GM21515 (cell line): ENCODE data around the gene IRX5.

ENCODE experiments used
- ATAC-seq: cut with Tn5 transposase; IDR thresholded peaks from one replicate; pipeline ENCODE4 v1.9.1; 2021; ENCODE audit not compliant: unreplicated experiment

The IRX5 gene

GRCh38 chr16:54930005-54930868 lies at the start of gene IRX5:
Gene IRX5, plus strand, starts transcription at chr16:54930865. Its CDS starts 334 bp downstream, at chr16:54931199.
- no peak for ATAC-seq

GRCh38 chr16:54882556-54882955 lies 48.1 kb upstream of the IRX5 start:
- no peak for ATAC-seq

- no peak for ATAC-seq
Observed at GRCh38 chr16:54883358-54883757, 47.3 kb upstream of the IRX5 start.

- ATAC-seq: no peak
Observed at GRCh38 chr16:54886078-54886477, 44.6 kb upstream of the IRX5 start.

DNA sequence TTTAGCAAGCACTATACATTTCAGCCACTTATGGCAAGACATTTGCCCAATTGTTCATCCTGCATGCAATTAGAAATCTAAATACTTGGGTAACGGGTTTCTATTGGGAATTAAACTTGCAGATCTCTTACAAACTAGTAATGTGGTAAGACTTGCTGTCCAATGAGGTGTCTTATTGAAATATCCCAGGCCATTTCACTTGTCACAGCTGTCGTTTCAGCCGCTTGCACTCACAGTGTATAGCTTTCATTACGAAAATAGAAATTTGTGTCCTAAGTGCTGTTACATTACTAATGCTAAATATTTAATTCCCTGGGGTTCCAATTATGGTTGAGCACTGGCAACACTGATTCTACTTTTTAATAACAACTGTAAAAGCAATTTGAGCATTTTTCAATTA lies 40.3 kb upstream of the IRX5 start:
- no peak for ATAC-seq

- no peak for ATAC-seq
Observed at GRCh38 chr16:54891346-54891745, 39.3 kb upstream of the IRX5 start.

GRCh38 chr16:54892981-54893380 lies 37.7 kb upstream of the IRX5 start:
- no peak for ATAC-seq

DNA sequence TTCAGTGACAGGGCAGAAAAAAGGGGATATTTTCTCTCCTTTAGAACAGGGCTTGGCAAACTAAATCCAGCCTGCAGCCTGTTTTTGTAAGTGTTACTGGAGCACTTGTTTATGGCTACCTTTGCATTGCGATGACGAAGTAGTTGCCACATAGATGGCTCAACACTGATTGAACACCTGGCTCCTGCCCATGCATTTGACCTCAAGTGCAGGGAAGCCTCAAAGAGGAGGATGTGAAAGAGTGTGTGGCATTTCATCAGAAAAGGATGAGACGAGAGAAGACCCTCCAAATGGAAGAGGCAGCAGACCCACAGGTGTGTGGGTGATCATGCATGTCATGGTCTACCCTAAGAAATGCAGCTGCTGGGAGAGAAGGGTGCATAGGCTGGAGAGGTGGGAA lies 32.7 kb upstream of the IRX5 start:
- no peak for ATAC-seq

GRCh38 chr16:54901606-54902005 lies 29.1 kb upstream of the IRX5 start:
- ATAC-seq: no peak

- no peak for ATAC-seq
Observed at GRCh38 chr16:54903047-54903446, 27.6 kb upstream of the IRX5 start.

DNA sequence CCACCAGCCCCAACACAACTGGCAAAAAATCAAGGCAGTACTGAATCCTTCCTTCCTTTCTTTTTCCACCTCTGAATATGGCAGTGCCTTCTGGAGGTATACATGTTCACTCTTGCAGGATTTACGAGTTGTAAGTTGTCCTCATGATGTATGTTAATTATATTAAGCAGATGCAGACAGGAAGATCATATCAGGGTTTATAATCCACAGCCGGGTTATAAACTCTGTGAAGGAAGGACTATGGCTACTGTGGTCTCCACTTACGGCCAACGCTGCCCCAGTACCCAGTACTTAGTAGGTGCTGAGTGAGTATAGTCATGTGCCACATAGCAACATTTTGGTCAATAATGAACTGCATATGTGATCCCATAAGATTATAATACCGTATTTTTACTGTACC lies 19.6 kb upstream of the IRX5 start:
- ATAC-seq: no peak

GRCh38 chr16:54912720-54913119 lies 17.9 kb upstream of the IRX5 start:
- no peak for ATAC-seq

- no peak for ATAC-seq
Observed at GRCh38 chr16:54921206-54921824, 9.3 kb upstream of the IRX5 start.

- ATAC-seq: no peak
Observed at GRCh38 chr16:54923055-54923473, 7.6 kb upstream of the IRX5 start.

DNA sequence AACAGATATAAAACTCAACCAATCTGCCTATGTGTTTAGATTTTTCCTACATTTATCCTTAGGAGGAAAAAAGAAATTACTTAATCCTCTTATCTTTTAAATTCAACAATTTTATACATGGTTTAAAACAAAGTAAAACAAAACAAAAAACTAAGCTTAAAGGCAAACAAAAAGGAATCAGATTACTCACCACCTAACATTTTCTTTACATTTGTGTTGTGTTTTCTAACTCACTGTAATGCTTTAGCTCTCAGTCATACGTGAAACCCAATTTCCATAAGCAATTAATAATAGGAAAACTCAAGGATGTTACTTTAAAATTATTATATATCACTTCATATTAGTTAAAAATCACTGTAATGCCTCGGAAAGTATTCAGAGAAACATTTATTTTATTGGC lies 6.7 kb upstream of the IRX5 start:
- no peak for ATAC-seq

DNA sequence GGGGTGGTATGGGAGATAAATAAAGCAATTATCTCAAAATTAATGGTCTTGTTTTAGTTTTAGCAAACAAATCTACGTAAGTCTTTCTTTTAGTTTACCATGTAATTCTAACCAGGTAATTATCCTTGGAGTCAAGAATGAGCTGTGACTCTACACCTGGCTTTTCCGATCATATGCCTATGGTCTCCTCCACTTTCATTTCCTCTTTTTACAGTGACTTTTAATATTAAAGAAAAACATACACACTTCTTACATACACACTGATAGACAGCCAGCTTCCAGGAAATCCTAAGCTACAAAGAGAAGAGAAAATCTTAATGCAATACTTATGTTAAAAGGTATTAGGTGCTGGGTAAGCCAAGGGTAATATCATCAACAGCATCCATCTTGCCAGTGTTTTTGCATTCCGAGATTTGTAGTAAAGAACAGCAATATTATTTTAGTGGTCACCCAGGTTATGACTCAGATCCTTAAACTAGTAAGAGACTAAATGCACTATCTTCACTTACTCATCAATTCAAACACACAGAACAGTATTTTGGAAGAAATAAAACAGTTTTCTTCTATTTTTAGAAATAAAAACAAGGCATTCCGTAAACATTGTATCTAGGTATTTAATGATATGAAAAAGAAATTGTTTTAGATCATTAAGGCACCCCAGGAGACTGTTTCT lies 4.4 kb upstream of the IRX5 start:
- ATAC-seq: no peak

GRCh38 chr16:54927125-54928015 lies 3.3 kb upstream of the IRX5 start:
- ATAC-seq: no peak

DNA sequence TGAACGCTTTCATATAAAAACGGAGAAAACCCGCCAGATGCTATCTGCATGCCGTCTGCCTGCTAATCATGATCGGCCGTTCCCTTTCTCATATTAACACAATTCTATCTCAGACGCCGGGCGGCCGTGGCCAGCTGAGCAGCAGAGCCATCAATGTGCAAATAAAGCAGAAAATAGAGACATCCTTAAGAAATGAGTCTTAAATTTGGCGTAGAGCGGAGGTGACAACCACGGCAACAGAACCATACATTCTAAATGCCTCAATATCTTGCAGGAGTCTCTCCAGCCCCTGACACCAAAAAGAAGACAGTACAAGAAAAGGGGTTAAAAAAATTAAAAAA lies 2.7 kb upstream of the IRX5 start:
- ATAC-seq: no peak

GRCh38 chr16:54928411-54929089 lies 2.1 kb upstream of the IRX5 start:
- peak; percentile 48 for ATAC-seq
